GM18909 (cell line): ENCODE results near the gene TCF4.

Experiments
- ATAC-seq: cut with Tn5 transposase; IDR thresholded peaks from one replicate; pipeline ENCODE4 v1.9.1; 2021; ENCODE audit warnings: mild to moderate bottlenecking; ENCODE audit not compliant: unreplicated experiment, poor library complexity

TCF4 gene

DNA sequence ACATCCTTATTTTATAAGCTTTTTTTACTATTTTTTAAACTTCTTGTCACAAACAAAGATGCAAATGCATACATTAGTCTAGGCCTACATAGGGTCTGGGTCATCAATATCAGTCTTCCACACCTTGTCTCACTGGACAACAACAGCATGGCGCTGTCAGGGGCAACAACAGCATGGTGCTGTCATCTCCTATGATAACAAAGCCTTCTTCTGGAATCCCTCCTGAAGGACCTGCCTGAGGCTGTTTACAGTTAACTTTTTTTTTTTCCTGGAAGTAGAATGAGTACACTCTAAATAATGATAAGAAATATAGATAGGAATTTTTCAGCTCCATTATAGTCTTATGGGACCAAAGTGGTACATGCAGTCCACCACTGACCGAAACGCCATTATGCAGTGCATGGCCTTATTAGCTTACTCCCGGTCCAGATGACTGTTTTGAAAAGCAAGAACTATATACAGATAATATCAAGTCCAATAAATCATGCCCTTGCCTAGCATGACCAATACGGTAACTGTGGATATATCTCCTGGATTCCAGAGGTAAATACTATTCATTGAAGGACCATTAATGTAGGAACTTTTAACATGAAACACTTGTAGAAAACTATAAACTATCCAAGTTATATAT is 38.4 kb downstream of the TCF4 start:
- ATAC-seq, result no peak

DNA sequence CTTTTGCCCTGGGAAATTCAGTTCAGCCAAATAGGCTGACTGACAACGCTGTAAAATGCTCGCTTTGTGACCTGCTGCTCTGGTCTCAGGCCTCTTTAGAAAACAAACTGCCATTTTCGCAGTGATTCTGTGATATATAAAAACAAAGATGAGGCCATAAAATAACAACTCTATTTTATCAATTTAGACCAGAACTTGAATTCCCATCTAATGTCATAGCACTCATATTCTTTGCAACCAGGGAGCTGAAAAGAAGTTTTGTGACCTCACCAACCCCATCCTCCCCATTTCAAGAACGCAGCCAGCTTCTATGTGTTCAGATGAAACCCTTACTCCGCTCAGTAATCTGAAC is 40.3 kb downstream of the TCF4 start:
- ATAC-seq, result no peak

DNA sequence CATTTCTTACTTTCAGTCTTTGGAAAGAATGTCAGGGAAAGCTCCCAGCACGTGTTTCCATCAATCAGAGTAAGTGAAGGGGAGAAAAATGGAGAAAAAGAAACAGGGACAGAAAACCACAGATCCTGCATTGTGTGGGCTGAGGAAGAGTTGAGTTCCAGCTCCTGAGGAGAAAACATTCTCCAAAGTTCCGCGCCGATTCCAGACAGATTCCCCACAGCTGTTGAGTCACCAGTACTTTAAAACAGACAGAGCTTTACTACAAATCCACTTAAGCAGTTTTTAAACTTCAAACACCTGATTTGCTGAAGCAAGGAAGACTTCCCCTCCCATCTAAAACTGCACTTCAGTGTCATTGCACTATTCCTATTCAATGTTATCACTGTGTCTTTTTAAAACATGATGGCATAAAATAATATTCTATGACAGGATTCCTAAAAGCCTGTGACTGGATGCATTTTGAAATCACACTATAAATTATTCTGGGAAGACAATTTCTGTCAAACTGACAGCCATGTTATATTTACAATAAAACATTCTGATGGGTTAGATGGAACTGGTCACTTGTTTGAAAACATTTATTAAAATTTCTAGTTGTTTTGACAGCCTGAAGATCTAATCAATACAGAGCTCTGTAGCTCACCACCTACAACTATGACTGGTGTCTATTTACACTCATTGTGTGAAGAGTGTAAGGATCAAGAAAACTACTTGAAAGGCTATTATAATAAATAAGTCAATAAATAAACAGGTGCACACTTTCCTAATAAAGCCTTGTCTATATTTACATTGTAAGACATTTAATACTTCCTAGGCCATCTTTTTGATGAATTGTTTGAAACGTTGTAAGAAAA is 40.9 kb downstream of the TCF4 start:
- no peak for ATAC-seq

DNA sequence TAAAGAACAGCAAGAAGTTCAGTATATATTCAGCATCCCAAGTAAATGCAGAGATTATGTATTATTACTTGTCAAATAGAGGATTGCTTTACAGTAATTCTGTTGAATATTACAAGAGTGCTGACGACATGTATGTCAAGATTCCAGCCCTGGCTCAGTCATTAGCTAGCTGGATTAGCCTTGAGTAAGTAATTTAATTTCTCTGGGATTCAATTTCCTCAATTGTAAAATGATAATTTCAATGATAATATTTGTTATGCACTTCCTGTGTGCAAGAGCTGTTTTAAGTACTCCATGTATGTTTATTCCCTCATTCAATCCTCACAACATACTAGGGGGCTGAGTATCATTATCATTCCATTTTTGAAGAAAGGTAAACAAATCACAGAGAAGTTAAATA is 44.0 kb downstream of the TCF4 start:
- ATAC-seq, result no peak

DNA sequence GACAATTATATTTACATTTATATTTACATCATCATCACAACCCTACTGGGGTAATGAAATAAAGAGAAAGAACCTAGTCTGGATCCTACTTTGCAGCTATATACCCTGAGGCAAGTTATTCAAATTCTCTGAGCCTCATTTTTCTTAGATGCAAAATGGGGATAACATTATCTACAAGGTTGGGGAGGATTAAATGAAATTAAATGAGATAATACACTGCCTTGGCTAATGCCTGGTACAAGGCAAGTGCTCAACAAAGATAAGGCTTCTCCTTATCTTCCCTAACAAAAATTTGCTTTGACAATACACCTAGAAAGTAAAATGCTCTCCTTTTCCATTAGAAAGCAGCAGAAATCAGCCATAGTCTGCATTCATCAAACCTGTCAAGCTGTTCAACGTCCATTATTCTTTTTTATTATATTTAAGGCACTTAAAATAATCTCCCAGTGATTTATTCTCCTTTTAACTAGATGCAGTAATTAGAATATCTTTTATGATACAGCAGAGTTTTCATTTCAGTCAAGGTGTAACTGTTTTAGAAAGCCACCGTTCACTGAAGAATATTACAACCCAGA is 44.8 kb downstream of the TCF4 start:
- ATAC-seq, result no peak

DNA sequence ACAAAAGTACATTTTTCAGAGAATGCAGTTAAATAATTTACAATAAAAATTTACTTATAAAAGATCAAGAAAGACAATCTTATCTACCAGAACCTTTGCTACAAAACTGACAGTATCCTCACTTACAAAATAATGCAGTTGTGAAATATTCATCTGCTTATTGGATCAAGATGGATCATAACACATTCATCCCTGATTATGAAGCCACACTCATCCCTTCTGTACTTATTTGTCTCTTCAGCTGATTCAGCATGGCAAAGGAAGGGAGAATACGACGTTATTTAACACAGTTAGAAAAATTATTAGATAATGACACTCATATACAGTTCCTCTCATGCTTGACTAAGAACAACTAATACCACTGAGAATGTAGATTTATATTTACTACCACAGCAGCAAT is 46.4 kb downstream of the TCF4 start:
- ATAC-seq, result no peak

DNA sequence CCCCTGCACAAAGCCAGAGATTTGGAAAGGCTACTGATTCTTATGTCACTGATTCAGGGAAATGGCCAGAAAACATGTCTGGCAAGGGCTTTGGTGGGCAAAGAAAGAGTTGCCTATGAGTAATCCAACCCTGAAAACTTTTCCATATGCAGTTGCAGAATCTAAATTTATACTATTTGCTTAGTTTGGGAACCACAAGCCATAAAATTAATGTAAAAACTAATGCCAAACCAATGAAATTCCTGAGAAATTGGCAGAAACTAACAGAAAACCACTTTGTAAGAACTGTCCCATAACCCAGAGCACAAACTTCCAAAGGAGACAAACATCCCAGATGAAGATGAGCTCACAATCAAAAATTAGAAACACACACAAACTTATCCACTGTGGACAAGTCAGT is 48.8 kb downstream of the TCF4 start:
- no peak for ATAC-seq

DNA sequence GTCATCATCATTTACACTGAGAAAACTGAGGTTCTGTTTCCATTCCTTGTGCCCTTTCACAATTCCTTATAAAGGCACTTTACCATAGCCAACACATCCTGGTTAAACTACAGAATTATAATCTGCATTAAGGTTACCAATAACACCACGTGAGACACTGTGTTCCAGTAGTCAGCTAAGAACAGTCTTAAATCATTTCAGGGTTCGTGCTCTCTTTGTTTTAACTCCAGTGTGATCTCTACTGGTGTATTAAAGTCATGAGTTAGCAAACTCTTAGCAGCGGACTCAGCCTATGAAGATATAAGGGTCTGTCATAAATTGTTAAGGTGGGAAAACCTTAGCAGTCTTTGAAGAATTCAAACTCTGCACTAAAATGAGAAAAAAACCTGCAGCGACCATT is 53.0 kb downstream of the TCF4 start:
- no peak for ATAC-seq

DNA sequence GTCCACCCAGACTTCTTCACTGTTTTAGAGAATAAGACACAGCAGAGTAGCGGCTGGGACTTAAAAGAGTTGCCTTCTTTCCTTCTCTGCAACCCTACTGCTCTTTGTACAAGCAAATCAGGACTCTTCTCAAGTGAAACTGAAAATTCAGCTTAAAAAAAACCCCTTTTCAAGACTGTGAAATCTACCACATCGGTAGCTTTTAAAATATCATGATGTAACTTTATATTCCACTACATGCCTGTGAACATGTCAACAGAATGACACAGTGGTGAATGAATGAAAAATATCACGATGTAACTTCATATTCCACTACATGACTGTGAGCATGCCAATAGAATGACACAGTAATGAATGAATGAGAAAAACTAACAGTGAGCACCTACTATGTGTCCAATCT is 53.4 kb downstream of the TCF4 start:
- ATAC-seq, result no peak

DNA sequence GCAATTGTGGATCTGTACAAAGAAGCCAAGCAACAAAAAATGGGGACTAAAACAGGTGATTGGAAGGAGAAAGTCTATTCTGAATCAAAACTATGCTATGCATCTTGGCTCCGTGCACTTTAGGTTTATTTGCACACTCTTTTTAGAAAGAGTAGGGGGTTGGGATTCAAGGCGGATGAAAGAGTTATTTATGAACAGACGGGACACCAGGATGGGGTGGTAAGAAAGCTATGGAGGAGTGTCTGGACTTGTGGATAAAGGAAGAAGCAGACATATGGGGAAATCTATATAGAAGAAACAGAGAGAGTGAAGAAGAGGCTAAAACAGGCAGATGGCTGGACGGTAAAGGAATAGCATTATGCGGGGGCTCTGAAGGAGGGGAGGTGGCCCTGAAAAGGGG is 57.8 kb downstream of the TCF4 start:
- no peak for ATAC-seq

DNA sequence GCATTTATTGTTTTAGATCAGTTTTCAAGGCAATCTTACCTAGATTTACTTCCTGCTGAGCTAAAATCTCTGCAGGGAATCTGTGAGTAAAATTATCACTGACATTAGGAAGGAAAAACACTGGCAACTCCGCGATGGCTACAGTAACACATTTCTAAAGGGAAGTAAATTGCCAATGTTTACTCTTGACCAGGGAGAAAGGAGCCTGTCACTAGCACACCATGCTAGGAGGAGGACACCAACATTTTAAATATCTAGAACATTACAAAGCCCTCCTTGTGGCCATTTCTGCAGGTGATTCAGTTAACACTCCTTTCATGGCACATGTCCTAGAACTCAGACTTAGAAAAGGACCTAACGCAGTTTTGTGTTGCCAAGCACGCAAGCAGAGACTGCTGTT is 58.4 kb downstream of the TCF4 start:
- no peak for ATAC-seq

DNA sequence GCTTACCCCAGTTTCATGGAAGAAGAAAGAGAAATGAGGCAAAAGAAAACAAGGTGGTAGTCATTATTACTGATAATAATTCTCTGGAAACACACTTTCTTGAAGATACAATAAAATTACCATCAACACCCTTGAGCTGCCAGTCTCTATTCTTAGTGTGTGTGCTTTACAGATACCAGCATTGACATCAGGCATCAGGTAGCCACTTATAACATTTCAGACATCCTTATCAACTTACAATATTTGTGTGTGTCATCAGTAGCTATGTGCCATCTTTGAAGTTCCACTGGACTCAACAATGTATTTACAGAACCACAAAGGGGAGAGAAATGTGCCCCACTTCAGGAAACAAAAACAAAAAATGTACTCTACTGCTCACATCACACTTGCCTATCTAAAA is 62.1 kb downstream of the TCF4 start:
- ATAC-seq, result no peak

DNA sequence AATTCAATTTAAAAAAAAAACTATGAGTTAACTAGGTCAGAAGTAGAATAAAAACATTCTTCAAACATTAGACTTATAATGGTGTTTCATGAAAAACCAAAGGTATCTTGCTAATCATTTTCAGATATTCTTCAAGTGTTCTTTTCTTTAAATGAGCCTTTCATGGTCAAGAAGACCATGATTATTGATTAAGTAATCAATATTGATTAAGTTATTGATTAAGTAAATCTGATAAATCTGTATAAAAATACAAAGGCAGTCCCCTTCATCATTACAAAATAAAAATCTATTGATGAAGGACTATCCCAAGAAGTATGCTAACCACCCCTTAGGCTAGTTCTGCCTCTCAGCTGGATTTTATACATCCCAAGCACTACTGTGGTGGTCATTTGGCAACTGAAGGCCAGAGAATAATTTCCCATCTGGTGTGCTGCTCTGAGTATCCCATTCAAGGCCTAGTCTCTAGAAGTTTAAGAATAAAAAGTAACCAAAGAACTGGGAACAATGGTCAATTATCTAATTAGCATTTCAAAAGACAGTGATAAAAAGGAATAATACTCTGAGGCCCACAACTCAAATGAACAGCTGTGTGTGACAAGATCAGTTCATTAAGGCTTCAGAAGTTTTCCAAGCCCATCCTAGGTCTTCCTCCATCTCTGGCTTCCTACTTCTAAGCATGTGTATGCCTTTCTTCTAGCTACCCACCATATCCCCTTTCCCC is 63.5 kb downstream of the TCF4 start:
- ATAC-seq, result no peak

DNA sequence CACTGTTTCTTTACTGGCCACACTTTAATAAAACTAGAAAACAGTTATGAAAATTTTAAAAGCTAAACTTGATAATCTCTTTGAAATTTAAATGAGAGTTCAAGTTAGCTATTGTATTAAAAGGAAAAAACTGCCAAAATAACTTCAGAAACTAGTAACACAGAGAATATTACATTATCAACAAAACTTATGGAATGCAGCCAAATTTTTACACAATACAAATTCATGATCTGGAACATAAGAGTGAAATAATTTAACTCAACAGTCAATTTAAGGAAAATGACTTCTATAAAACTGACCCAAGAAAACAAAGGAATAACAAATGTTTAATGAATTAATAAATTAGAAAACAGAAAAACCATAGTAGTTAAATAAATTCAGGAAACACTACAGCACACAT is 65.0 kb downstream of the TCF4 start:
- no peak for ATAC-seq

DNA sequence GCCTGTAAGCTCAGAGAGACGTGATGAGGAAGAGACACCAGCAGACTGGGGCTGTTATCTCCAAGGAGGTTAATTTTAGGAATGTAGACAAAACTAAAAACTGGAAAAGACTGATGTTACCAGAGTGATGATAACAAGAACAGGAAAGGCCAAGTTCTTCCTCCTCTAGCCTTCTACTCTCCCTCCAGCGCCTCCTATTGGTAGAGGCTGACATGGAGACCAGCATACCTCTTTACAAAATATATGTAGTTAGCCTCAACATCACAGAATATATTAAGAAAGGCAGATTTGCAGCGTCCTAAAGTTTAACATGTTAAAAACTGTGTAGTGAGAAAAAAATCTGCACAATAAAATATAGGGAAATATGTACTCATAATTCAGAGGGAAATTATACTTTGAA is 66.0 kb downstream of the TCF4 start:
- no peak for ATAC-seq

DNA sequence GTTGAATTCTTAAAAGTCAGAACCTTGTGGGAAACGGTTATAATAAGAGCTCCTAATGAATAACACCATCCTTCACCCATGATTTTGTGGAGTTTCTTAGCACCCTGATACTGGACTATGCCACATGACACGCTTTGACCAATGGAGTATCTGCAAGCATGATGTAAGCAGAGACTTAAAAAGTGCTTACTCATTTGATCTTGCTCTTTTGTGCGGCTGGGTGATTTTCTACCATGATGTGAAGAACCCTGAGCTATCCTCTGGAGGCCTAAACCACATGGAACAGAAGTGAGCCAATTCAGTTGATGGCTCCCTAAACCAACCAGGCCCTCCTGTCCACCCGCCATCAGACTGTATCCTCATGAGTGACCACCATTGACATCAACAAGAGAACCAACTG is 70.9 kb downstream of the TCF4 start:
- ATAC-seq, result no peak

DNA sequence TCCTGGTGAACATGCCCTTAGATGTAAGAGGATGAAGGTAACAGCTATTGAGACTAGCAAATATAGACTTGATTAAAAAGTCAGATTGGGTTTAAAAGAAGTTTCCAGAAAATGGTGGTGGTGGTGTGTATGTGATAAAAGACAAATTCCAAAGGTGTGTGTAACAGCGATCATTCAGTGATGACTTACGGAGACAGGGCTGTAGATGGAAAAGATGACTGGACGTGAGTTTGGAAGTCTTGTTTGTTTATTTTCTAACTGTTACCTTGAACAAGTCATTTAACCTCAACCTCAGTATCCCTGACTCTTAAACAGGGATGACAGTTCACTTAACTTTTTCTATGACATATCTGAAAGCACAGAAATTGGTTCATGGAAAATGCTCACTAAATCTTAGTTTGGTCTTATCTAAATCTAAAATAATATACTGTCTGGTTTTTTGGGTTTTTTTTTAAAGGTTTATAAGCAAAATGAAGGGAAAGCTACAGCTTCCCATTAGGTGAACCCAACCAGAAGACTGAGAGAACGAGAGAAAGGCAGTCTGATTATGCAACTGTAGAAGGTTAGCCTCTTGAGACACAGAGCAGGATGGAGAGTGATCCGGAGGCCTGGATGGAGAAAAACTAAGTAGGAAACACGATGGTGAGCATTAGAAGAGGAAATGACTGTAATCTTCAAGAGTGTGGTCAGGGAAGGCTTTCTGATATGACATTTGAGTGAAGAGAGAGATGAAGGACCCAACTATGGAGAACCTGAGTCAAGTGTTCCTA is 71.9 kb downstream of the TCF4 start:
- ATAC-seq, result no peak

DNA sequence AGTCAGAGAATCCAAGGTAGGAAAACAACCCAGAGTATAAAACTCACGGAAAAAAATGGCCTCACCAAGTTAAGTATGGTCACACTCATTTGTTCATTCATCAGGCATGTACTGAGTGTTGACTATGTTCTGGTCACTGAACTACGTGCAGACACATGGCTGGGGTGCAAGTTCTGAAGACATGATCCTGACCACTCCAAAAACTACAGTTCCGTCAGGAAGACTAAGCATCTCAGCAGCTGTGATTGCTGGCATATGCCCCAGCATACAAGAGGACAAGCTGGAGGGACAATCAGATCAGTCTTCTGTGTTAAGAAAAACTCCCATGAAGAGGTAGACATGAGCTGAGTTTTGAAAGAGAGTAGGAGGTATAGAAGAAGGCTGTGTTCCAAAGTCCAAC is 72.8 kb downstream of the TCF4 start:
- no peak for ATAC-seq

DNA sequence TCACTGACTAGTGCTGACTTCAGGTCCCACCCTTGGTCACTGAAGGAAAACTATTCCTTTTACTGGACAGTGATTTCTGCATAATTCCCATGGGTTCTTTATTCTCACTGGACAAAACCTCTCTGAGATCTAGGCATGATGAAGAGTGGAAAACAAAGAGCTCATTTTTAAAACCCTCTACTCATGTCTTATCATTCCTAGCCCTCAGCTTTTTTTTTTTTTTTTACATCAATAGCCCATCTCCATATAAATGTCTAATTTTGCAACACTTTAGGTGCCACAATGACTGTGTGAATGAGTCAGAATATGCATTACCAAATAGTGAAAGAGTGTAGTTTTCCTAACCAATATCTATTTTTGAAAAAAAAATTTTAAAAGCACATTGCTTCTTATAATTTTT is 74.8 kb downstream of the TCF4 start:
- ATAC-seq, result no peak

DNA sequence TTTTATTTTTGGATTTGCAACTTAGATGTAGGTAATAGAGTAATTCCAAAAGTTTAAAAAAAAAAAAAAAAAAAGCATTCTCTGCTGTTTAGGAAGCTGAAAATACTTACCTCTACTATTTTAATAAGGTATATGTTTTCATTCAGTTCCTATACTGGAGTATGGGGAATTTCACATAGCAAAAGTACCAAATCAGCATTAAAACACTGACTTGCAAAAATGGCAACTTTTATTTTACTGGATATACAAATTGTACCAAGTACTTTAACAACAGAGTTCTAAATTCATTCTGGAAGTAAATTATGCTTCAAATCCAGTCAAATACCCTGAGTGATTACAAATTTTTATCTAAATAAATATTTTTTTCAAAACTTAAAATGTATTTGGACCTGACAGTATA is 76.7 kb downstream of the TCF4 start:
- no peak for ATAC-seq

DNA sequence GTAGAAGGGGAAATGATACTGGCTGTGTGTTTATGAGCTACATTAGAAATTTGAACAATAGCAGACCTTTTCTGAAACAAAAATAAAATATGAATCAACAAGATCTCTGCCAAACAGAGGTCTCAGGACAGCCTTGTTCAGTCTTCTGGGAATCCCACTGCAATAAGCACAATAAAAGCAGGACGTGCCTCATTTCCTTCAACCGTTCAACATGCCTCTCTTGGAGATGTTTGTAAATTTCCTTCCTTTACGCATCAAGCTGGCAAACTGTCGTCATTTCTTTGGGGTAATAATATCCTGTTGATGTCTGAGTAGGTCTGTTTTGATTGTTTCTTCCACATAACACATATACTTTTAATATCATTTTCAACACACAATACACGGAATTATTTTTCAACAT is 77.2 kb downstream of the TCF4 start:
- no peak for ATAC-seq
